MV-4-11 (cell line): ENCODE measurements around the gene PPP1R7.

Experiments used
- DNase-seq: peaks from one replicate; lab custom pipeline; 2025; lab: John Stamatoyannopoulos, UW

The PPP1R7 gene

DNA sequence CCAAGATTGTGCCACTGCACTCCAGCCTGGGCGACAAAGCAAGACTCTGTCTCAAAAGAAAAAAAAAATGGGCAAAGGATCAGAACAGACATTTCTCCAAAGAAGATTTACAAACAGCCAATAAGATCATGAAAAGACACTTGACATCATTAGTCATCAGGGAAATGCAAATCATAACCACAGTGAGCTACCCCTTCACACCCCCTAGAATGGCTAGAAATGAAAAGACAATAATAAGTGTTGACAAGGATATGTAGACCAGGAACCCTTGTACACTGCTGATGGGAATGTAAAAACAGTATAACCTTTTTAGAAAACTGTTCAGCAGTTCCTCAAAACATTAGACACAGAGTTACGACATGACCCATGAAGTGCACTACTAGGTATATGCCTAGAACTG lies 29.8 kb upstream of the PPP1R7 start:
- DNase-seq = peak; percentile 67

DNA sequence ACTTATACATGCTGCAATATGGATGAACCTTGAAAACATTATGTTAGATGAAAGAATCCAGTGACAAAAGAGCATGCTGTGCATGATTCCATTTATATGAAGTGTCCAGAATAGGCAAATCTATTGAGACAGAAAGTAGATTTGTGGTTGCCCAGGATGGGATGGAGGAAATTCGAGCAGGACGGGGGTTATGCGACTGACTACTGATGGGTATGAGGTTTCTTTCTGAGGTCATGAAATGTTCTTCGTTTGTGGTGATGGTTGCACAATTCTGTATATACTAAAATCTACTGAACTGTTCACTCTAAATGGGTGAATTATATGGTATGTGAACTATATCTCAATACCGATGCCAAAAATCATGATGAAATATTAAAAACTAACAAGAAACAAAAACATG lies 29.3 kb upstream of the PPP1R7 start:
- DNase-seq = peak; percentile 79

DNA sequence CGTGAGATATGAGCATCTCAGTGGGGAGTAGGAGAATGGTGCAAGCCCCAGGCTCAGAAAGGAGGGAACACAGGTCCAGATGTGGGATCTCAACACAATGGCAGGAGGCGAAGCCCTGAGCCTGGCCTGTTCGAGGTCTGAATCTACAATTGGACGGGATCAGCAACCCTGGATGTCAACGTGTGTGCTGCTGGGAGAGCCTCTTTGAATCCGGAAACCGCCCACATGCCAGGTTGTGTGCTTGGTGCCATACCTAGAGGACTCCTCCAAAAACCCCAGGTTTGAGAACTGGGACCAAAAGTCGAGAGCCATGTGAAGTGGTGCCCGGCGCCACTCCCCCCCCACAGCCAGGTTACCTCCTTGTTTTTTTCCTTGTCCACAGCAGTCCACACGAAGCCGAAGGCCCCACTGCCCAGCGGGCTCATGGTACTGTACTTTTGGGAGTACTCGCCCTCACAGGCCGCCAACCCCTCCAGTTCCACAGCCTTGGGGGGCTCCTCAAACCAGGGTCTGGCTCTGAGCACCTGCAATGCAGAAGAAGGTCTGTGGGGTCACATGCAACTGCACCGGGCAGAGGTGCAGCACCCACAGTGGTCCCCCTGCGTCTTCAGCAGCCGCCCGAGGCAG lies 27.8 kb upstream of the PPP1R7 start:
- DNase-seq = no peak

DNA sequence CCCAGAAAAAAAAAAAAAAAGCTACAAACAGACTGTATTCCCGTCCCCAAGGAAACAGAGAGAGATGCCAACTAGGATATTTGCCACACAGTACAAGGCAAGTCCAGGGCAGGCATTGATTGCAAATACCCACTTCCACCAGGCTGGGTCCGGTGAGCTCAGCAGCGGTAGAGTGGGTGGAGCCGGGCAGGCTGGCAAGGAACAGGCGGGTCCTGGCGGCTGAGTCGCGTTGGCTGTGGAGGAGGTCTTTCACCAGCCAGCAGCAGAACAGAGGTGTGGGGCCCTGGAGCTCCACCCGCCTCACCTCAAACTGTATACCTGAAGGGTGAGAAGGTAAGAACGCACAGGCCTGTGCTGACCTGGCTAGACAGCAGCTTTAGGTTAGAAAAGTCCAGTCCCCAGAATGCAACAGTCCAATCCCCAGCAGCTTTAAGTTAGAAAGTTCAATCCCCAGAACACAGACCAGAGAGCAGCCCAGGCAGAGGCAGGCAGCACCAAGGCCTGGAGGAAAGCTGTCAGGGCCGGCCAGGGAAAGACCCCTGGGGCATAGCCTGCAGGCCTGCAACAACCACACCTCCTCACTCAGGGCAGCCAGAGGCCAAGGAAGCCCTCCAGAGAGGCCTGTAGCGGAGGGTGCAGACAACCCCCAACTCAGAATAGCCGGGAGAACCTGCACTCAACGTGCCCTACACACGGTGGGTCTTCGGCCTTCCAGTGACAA lies 26.3 kb upstream of the PPP1R7 start:
- no peak for DNase-seq

DNA sequence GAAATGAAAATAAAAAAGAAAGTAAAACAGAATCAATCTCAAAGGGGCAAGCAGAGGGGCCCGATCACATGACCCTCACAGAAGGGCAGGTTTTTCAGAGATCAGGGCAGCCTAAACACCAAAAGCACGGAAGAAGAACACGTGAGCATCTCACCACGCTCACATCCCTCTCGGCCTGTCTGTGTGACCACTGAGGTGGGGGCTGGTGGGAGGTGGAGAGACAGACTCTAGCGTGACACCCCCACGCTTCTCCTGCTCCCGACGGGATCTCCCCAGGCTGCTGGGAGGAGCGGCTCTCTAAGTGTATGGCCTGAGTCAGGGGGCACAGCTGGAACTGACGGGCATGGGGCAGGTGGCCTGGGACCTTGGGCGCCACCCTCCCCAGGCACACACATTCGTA lies 24.6 kb upstream of the PPP1R7 start:
- no peak for DNase-seq

DNA sequence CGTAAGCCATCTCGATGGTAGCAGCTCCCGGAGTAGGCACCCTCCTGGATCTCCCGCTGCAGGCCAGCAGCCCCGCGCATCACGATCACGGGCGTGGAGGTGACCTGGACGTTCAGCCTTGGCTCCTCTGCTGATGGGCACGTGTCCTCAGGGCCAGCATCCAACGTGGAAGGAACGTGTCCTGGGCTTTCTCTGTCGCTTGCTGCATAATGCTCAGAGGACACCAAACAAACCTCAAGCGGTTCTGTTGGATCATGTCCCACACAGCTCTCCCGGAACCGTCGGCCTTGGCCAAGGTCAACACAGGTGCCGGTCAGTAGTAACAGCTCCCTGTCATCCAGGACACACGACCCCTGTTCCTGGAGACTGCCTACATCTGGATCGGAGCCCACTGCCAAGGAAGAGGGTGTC lies 24.1 kb upstream of the PPP1R7 start:
- no peak for DNase-seq

DNA sequence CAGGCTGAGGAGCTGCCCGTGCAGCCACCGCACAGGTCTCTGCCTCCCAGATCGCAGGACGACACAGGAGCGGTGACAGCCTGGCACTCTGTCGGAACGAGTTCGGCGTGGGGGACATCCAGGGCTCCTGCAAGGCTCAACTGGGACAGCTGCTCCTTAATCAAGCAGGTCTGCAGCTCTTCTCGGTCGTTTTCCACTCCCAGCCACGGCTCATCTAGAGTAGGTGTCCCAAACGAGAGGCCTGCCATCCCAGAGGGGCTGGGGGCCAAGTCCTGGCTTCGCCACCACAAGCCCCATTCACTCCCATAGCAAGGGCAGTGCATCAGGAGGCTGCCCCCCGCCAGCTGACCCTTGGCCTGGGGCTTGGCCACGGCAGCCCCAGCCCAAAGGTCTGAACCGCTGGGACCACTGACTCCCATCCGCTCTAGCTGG lies 23.5 kb upstream of the PPP1R7 start:
- DNase-seq = no peak

DNA sequence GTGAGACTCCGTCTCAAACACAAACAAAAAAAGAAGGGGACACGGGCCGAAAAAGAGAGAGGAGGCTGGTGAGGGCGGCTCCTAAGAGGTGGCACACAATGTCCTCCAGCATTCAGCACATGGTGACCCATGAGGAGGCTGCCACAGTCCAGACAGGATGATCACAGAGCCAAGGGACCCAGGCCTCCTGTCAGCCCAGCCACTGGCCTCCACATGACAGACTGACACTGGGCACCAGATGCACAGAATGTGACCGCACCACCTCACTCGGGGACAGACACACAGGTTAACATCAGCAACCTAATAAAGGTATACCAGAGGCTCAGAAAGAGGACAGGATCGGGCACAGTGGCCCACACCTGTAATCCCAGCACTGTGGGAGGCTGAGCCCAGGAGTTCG lies 22.0 kb upstream of the PPP1R7 start:
- no peak for DNase-seq

DNA sequence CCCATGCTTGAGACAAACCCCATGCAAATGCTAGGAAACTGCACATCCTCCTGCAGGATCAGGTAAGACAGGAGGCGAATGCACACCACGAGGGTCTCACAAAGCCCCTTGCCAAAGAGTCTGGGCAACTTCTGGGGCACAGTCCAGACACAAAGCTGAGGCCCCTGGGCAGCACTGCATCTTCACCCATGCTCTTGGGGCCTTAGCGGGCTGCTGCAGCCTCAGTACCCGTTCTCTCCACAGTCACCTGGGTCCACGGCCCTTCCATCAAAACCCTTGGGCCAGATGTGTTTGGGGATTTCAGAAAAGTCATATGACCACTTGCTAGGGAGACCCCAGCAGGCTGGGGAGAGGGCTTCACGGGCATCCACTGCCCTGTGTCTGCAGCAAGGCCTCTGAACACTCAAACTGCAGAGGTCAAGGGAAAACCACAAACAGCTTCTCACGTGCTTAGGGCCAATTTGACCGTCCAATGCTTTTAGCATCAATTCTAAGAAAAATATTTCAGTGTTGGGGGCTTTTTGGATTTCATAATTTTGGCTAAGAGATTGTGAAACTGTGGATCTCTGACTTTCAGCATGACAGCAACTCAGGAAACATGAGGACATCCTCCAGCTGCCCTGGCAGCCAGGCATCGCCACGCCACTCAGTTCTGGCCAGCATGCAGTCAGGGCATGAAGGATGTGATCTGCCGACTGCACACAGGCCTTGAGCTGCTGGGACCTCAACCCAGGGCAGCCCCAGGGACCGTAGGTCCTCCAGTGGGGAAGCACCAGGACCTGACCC lies 21.0 kb upstream of the PPP1R7 start:
- peak; percentile 93 for DNase-seq

DNA sequence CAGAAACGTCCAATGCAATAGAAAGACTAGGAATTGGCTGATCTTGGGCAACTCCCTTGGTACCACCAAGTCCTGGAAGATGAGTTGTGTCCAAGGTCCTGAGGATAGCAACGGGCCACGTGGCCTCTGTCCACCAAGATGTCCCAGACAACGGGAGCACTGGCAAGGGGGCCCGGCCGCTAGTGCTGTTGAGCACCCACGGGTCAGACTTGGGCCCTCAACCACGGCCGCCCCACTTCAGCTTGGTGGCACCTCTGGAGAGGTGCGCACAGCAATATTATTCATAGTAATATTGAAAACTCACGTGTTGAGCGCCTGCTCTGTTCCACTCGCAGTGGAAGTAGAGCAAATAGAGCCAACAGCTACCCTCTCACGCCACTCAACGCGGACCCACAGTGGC lies 20.0 kb upstream of the PPP1R7 start:
- no peak for DNase-seq

DNA sequence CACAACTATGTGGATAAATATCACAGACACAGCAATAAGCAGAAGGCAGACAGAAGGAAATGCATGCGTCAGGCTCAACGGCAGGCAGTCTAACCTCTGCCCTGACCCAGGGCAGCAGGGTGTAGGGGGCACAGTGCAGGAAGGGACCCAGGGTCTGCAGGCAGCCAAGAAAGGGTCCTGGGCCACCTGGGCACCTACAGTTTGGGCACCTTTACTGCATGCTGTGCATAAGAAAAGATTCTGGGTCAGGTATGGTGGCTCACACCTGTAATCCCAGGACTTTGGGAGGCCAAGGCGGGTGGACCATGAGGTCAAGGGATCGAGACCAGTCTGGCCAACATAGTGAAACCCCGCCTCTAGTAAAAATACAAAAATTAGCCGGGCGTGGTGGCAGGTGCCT lies 18.7 kb upstream of the PPP1R7 start:
- no peak for DNase-seq

DNA sequence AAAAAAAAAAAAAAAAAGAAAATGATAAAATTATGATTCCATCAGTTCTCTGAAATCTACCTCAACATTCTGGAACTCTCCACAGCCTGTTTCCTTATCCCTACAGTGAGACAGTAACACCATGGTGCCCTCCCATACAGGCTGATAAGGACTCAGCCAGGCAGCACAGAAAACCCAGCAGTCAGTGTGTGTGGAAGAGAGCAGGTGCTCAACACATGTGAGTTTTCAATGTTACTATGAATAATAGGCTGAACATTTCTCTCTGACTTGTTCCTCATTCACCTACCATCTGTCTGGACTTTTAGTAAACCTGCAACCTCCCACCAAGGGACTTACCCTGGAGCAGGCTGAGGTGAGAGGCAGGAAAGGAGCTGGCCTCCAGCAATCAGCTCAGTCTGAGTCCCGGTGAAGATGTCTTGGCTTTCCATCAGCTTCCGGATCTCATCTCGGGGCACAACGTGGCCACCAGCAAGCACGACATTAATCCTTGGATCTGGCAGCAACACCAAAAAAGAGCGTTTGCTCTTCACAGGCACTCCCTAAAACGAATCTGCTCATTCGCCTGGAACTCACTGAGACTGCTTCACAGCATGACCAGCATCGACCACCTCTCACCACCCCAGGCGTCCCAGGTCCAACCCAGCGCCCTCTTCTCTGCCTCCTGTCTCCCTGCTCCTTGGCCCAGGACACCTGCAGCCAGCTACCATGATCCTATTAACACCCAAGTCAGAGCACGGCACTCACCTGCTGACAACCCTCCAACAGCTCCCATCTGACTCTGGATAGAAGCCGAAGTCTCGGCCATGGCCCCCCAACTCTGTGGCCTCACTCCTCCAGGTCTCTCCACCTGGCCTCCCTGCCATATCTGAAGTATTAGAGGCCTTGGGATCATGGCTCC lies 17.5 kb upstream of the PPP1R7 start:
- DNase-seq = no peak

DNA sequence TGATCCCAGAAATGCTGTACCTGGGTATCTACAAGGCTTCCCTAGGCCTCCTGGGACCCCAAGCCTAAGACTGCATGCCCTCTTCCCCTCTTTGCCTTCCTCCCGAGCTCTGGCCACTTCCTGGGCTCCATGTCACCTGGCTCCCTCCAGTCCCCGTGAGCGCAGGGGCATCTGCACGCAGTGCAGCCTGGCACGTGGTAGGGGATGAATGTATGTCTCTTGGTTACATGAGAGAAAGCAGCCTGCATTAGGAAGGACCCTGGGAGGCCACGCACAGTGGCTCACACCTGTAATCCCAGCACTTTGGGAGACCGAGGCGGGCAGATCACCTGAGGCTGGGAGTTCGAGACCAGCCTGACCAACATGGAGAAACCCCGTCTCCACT lies 16.8 kb upstream of the PPP1R7 start:
- DNase-seq = no peak

DNA sequence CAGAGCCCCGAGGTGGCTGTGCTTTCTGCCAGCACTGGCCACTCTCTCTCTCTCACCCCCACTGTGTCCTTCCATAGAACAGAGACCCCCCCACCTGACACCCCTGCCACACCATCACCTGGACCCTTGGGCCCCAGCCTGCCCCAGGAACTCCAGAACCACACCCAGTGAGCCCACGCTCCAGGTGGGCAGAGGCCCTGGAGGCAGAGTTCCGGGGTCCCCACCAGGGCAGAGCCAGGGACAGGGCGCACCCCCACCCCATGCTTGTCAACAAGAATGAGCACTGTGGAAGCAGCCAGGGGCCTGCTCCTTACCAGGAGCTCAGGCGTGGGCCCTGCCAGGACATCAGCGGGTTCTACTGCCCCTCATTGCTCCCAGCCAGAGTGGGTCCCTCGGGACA lies 15.6 kb upstream of the PPP1R7 start:
- DNase-seq = no peak

DNA sequence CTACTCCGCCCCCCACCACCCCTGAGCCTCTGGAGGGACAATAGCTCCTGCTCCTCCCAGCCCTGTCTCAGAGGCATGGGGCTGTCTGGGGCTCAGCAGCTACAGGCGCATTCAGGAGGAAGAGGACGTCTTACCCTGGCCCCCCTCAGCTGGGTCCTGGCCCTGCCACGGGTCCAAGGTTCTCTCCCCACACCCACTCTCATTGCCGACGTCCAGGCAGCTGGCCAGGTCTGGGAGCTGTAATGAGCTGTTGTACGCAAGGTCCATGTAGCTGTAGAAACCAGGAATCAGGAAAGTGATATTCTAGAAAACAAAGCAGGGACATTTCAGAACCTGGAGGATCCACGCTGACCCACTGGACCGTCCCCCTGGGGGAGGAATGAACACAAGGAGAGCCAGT lies 14.5 kb upstream of the PPP1R7 start:
- DNase-seq = no peak

DNA sequence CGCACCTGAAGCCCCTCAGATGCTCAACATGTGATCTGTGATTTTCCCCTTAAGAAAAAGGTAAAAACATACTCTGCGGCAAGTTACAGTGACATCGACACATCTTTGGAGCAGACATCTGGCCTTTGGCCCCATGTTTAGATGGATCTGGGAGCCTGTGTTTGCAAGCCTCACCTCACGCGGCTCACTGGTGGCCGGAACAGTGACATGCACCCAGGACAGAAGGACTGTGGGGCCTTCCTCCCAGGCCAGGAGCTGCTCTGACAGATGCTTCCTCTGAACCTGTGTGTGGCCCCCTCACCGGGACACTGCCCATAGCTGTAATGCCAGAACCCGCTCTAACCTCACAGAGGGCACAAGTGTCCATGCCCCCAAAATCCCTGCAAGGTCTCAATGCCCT lies 14.1 kb upstream of the PPP1R7 start:
- no peak for DNase-seq

DNA sequence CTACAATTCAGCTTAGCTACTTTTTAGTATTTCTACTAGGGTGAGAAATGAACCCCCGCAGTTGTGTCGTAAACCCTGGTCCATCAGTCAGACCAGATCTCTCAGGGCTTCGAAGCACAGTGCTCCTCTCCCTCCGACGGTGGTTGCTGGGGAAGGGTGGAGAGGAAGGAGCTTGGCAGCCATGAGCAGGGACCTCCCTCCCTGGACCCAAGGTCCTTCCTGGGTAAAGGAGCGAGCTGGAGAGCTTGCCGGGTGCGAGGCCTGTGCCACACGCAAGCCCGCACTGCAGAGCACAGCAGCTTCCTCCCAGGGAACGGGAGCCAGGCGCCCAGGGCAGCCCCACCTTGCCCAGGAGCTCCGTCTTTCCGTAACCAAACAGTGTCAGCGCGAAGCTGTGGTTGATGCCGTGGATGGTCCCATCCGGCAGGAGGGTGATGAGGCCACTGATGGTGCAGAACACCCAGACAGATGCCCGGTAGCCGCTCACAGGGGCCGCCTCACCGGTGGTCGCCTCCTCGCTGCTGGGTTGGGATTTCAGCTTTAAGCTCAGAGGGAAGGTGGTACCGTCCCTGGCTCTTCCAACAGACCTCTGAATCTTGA lies 13.5 kb upstream of the PPP1R7 start:
- DNase-seq = no peak

DNA sequence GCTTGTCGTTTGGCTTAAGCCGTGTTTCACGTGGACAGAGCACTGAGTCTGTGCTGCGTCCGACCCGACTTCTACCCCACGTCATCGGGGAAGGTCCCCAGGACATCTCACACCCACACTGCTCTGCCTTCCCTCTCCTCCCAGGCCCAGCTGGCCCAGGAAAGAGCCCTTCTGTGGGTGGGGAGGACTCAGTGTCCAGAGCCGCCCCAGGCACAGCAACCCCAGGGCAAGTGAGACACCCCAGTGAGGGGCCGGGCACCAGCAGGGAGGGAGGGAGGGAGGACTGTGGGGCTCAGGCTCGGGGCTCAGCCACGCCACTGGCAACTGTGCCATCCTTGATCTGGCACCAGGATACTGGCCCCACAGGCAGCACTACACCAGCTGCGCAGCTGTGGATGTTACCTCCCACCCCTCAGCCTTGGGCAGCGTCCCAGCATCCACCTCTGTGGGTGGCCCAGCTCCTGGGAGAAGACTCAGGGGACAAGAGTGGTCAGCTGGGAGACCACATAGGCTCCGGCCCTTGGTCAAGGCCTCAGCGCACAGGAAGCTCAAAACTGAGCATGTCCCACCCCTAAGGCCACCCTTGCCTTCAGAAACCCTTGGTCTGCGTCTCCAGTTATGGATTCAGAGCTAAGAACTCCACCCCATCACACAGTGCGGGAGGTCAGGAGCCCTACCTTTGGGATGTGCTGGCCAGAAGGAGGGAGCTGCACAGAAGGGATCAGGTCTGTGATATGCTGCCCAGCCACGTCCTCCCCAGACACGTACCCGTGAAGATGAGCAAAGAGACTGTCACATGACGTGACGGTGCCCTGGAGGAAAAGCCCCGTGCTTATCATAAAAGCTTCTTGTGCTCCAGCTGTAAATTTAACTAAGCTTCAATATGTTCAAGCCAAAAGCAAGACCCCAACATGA lies 12.7 kb upstream of the PPP1R7 start:
- no peak for DNase-seq

DNA sequence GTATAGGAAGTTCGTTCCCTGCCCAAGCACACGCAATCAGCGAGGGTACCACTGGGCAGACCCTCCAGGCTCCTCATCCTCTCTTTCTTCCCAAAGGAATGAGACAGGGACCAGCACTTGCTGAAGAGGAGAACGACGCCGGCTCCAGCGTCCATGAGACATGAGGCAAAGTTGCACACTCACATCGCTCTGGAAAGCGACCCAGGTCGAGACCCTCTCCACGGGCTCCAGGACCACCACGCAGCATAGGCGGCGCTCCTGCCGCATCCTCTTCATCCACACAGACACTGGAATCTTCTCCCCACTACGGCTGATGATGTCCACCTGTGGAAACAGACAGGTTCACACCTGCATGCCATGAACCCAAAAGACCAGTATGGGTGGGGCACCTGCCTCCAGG lies 11.8 kb upstream of the PPP1R7 start:
- no peak for DNase-seq

DNA sequence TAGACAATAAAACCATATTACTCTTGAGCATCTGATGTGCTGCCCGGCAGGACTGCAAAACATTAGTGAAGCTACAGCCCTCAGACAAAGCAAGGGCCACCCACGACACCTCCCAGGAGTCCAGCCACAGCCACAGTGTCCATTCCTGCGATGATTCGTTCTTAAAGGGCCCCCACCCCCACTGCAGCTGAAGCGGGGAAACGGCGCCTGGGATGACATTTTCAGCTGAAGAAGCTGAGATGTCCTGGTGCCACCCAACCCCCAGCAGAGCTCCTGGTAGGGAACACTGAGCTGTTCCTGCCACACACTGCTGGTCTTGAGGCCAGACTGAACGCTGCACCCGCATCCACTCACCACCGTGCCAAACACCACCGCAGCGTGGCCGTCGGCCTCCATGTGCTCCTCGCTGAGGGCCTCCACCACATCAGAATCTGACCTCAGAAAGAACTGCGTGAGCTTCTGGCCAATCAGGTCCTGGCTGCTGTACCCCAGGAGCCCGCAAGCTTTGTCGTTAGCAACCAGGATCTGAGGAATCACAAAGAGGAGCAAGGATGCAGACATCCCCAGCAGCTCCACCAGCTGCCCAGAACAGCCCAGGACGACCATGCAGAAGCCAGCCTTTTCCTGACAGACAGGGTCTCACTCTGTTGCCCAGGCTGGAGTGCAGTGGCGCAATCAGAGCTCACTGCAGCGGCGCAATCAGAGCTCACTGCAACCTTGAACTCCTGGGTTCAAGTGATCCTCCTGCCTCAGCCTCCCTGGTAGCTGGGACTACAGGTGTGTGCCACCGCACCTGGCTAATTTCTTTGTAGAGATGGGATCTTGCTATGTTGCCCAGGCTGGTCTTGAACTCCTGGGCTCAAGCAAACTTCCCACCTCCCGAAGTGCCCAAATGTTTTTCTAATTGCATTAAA lies 10.5 kb upstream of the PPP1R7 start:
- no peak for DNase-seq
